ENCODE data around the gene GBF1. TPM values are rescaled to one million over a fixed set of nuclear protein-coding genes. Genes with fewer than 3 reads are reported as not detected.

Gene GBF1
- total and polyA plus RNA-seq, 10 donors = 5.8 to 42.1 (median 38.6) TPM

GRCh38 chr10:102342458-102342857 lies 97.1 kb downstream of the GBF1 start:
- intact Hi-C loops (cut with DNase I; ENCODE audit: low total_unique reads) = no loop called here
- H3K27ac ChIP-seq = no peak overlapping the region
- no peak overlapping the region for H3K4me3 ChIP-seq
- no peak for TF ChIP-seq POLR2AphosphoS5 (IDR thresholded peaks at IDR 0.05)
- no peaks in the 10 kb centered on the region for H3K27me3 ChIP-seq (replicated peaks in 1 of 7)
- H3K4me1 ChIP-seq = peaks cover 0 to 15% (median 3%) of the 10 kb centered on the region in 6 donors
- peaks cover 0 to 45% (median 21%) of the 10 kb centered on the region in 6 donors for H3K36me3 ChIP-seq
- WGBS, 5 donors = 45 to 97% (median 85%) methylated on average over 2 of the region's 2 CpGs
- DNase-seq = no peak
- H3K9me3 ChIP-seq = no peaks in the 10 kb centered on the region

- intact Hi-C loops (cut with DNase I; ENCODE audit: low total_unique reads) = no loop called here
- no peaks in the 10 kb centered on the region for H3K27me3 ChIP-seq (replicated peaks in 1 of 7)
- no peak overlapping the region for H3K4me3 ChIP-seq
- TF ChIP-seq POLR2AphosphoS5 (IDR thresholded peaks at IDR 0.05) (no peak), CTCF (IDR thresholded peaks at IDR 0.05 in 8 of 11, conservative IDR thresholded peaks at IDR 0.05 in 3 of 11) (no peak), POLR2A (IDR thresholded peaks at IDR 0.05) (no peak)
- H3K9me3 ChIP-seq = no peaks in the 10 kb centered on the region
- H3K4me1 ChIP-seq = peaks cover 0 to 15% (median 3%) of the 10 kb centered on the region in 6 donors
- WGBS, 5 donors = 88 to 97% (median 92%) methylated on average over 3 of the region's 3 CpGs
- peaks cover 0 to 50% (median 23%) of the 10 kb centered on the region in 6 donors for H3K36me3 ChIP-seq
- H3K27ac ChIP-seq = no peak overlapping the region
- DNase-seq = no peak
Observed at GRCh38 chr10:102342958-102343357, 97.6 kb downstream of the GBF1 start.

- Histone ChIP-seq H3K4me3 (no peak overlapping the region), H3K9me3 (no peaks in the 10 kb centered on the region), H3K36me3 (peaks cover 0 to 61% (median 24%) of the 10 kb centered on the region in 6 donors), H3K27me3 (replicated peaks in 1 of 7) (no peaks in the 10 kb centered on the region), H3K27ac (no peak overlapping the region), H3K4me1 (peaks cover 0 to 15% (median 3%) of the 10 kb centered on the region in 6 donors)
- intact Hi-C loops (cut with DNase I; ENCODE audit: low total_unique reads) = no loop called here
- WGBS, 5 donors = 93 to 97% (median 96%) methylated on average over 3 of the region's 3 CpGs
- TF ChIP-seq POLR2AphosphoS5 (IDR thresholded peaks at IDR 0.05) (no peak), POLR2A (IDR thresholded peaks at IDR 0.05) (no peak), CTCF (IDR thresholded peaks at IDR 0.05 in 8 of 11, conservative IDR thresholded peaks at IDR 0.05 in 3 of 11) (no peak)
- no peak for DNase-seq
Observed at GRCh38 chr10:102344067-102344466, 98.7 kb downstream of the GBF1 start.

- Histone ChIP-seq H3K9me3 (no peaks in the 10 kb centered on the region), H3K4me1 (peaks cover 0 to 15% (median 3%) of the 10 kb centered on the region in 6 donors), H3K27ac (peak overlapping the region in 1 of 8 donors; percentile 11), H3K4me3 (no peak overlapping the region), H3K36me3 (peaks cover 0 to 93% (median 40%) of the 10 kb centered on the region in 6 donors), H3K27me3 (replicated peaks in 1 of 7) (no peaks in the 10 kb centered on the region)
- intact Hi-C loops (cut with DNase I; ENCODE audit: low total_unique reads) = no loop called here
- 70 to 82% (median 74%) methylated on average over 2 of the region's 2 CpGs for WGBS, 5 donors
- TF ChIP-seq CTCF (IDR thresholded peaks at IDR 0.05 in 8 of 11, conservative IDR thresholded peaks at IDR 0.05 in 3 of 11) (peak in 8 of 11 experiments; percentile 12 to 50 (median 39)), POLR2A (IDR thresholded peaks at IDR 0.05) (no peak), POLR2AphosphoS5 (IDR thresholded peaks at IDR 0.05) (no peak)
- no peak for DNase-seq
Observed at GRCh38 chr10:102347236-102347828, 102.0 kb downstream of the GBF1 start.

Data from spleen (tissue), 11 donors.